Frontal cortex (tissue), 4 donors: Measurements from ENCODE around the gene TNFRSF21. TPM values are rescaled to one million over a fixed set of nuclear protein-coding genes. Genes with fewer than 3 reads are reported as not detected.

Experiments used
- DNase-seq, 2 donors: peaks; one replicate each; pipeline ENCODE4 v3.0.0; 2012; ENCODE audit warnings: low spot score in 2 of 2
- FAIRE-seq: peaks from 2 replicates; lab custom pipeline; 2012; peaks lifted over from hg19 to GRCh38; lab: Jason Lieb, UNC
- total RNA-seq: library from RNA; depleted of rRNA; stranded (reverse); fragments of >200 nt; gene quantifications from one replicate; pipeline ENCODE4 v1.2.3, GENCODE V29; 2014
- donor health status: control.
- donor health status: control.
- donor health status: control.

Gene TNFRSF21
- total RNA-seq, 1 donor from 2014 or later: 54.2 TPM

DNA sequence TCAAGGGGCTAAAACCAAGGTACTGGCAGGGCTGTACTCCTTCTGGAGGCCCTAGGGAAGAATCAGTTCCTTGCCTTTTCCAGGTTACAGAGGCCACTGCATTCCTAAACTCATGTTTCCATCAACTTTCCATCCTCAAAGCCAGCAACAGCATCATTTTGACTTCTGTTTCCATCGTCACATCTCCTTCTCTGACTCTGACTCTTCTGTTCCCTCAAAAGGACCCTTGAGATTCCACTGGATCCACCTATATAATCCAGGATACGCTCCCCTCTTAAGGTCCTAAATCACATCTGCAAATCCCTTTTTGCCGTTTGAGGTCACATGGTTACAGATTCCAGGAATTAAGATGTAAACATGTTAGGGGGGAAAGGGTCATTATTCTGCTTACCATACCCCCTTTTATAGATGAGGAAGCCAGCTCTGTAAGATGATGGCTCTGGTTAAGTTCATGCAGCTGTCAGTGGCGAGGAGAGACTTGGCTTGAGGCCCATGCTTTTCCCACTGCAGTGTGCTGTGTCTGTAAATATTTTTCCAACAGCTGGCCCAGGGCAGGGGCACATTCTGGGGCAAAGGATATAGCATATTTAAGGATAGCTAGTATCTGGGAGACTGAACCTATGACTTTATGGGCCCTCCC is 114.6 kb downstream of the TNFRSF21 start:
- no peak for FAIRE-seq
- DNase-seq: no peak

DNA sequence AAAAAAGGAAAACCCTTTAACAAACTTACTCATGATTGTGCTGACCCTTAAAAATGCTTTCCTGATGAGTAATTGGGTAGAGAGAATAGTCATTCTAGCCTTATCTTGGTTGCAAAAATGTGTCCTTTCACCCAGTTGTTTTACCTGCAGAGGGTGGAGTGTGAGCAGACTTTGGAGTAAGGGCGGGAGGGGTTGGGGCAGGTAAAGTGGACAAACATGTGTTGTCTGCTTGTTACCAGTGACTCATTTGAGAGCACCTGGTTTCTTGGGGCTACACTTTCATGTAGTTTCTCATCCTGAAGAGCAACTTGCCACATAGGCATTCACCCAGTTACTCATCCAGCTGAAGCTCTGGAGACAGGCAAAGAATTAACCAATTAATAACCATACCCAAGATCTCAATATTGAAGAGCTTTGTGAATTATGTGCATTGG is 121.1 kb downstream of the TNFRSF21 start:
- DNase-seq (no peak), FAIRE-seq (no peak)

DNA sequence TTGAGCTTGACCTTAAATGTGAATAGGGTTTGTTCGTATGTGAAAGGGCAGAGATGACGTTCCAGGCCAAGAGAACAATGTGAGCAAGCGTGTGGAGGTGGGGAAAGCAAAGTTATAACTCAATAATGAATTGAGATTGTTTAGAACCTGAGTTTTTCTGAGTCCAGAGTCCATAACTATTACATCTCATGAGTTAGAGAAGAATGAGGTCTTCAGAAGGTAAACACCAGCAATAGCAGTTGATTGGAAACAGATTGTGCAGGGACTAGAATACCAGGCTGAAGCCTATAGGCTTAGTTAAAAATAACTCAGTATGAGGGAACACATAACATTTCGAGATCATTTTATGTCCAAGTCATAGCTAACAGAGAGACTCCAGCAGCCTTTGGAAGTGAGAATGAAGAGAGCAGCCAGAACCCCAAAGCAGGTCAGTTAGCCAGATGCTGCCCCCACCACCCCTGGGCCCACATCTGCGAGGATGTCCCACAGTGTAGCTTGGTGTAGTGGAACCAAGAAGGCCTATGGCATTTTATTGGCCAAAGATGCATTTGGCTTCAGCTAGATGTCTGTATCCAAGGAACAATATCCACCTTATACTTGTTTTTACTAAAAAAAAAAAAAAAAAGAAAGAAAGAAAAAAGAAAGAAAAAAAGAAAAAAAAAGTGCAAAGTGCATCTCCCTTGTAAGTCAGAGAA is 121.7 kb downstream of the TNFRSF21 start:
- no peak for FAIRE-seq

DNA sequence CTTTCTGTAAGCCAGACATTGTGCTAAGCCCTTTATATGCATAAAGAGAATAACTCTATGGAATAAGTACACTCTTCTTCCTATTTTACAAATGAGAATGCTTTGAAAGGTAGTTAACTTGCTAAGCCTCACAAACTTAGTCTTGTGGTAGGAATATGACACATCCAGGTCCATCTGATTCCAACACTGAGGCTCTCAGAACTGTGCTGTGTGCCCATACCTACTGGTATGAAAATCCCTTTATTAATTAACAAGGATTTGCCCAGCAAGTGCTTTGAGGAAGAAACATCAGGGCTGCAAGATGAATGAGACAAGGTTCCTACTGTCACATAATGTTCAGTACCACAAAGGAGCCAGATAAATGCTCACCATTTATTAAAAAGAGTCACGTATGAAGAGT is 122.6 kb downstream of the TNFRSF21 start:
- FAIRE-seq: no peak
- DNase-seq: no peak

More for the DNA sequence above, 121.7 kb downstream of the TNFRSF21 start:
- DNase-seq: no peak

DNA sequence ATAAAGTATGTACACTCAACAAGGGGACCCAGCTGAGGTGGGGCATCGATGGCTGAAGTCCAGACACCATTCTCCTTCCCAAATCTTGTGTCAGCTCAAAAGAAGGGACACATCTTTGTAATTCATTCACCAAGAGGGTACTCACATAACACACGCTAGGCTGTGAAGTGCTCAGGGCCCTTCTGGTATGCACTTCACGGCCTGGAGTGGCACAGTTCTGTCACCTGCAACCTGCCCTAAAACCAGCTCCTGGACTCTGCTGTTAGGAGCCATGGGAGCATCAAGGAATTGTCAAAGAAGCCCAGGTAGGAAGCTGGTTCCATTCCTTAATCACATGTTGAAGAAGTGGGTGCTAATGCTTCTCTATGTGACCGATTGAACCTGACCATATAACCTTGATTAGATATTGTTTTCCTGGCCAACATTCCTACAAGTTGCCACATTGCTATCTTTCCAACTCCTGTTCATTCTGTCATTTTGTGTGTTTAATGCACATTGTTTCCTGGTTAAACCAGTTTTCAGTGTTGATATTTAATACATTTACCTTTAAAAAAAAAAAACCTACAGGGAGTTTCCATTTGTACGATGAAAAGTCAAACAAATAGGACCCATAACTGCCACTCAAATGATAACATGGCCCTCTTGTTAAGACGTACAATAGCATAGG is 127.3 kb downstream of the TNFRSF21 start:
- no peak for DNase-seq
- no peak for FAIRE-seq

DNA sequence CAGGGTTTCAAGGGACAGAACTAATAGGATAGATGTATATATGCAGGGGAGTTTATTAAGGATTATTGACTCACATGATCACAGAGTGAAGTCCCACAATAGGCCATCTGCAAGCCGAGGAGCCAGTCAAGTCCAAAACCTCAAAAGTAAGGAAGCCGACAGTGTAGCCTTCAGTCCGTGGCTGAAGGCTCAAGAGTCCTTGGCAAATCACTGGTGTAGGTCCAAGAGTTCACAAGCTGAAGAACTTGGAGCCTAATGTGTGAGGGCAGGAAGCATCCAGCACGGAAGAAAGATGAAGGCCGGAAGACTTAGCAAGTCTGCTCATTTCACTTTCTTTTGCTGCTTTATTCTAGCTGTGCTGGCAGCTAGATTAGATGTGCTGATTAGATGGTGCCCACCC is 128.0 kb downstream of the TNFRSF21 start:
- FAIRE-seq: no peak
- no peak for DNase-seq

Other genes with a start within 250 kb of the TNFRSF21 start
- 17.9 TPM for gene CD2AP, start 167.9 kb upstream of the TNFRSF21 start, total RNA-seq